ENCODE results near the gene CTIF.
"Not testable (repeated sequence)": the region's sequence is repeated elsewhere in the genome, so short reads cannot be mapped to it uniquely, and the experiment has no call there.

CTIF gene

GRCh38 chr18:48708807-48709206 lies 170.0 kb downstream of the CTIF start:
- DNase-seq (ENCODE audit: low read depth) = no peak

DNA sequence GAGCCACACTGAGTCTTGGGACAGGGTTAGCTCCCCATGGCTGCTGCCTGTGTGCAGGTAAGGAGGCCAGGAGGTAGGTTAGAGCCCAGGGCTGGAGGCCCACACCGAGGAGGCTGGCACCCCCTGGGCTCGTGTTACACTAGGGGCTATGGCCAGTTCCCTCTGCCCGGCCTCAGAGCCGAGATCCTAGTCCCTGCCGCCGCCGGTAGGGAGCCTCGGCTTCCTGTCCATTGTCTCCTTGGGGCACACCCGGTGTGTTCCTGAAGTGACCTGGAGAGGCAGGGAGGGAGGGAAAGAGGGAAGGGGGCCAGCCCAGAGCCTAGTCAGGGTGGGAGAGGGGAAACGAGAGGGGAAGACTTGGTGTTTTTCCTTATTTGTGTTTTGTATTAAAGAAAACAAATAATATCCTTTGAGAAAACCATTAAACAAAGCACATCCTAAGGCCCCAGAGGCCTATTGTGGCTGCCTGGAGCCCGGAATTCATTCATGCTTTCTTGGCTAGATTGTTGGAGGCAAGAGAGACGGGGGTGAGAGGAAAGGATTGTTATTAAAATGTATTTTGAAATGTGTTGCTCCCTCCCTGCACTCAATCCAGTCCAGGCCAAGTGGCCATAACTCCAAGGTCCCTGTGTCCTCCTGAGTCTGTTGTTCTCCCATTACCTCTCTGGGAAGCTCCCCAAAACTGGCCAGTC lies 170.7 kb downstream of the CTIF start:
- no peak for DNase-seq (ENCODE audit: low read depth)

- DNase-seq (ENCODE audit: low read depth) = no peak
Observed at GRCh38 chr18:48711651-48712486, 173.0 kb downstream of the CTIF start.

DNA sequence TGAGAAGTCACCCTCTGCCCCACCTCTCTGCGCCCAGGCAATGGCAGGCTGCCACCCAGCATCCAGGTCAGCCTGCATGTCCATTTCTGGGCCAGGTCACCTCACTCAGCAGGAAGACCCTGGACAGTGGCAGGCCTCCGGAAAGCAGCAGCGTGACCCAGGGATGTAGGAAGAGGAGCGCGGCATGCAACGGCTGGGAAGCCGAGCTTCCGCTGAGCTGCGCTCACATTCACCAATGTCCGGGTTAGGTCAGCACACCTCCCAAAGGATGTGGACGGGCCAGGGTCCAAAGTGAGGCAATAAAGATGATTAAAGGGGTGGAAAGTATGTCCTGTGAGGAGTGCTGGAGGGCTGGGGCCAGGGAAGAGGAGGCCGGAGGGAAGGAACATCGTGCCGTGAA lies 174.5 kb downstream of the CTIF start:
- no peak for DNase-seq (ENCODE audit: low read depth)

DNA sequence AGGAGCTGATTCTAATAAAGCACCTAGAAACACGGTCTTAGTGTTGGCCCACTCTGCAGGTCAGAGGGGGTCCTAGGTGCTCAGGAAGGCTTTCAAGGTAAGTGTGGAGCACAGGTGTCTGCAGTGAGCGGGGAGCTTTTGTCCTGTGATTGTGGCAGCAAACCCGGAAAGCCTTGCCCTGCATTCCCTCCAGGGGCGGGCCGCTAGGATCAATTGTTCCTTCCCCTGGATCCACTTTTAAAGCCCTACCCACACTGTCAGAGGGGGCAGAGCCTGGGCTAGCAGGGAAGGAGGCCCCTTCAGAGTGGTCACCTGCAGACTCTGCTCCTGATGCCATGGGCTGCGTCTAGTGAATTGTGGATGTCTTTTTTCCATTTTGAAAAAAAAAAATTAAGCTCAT lies 176.0 kb downstream of the CTIF start:
- DNase-seq (ENCODE audit: low read depth) = no peak

DNA sequence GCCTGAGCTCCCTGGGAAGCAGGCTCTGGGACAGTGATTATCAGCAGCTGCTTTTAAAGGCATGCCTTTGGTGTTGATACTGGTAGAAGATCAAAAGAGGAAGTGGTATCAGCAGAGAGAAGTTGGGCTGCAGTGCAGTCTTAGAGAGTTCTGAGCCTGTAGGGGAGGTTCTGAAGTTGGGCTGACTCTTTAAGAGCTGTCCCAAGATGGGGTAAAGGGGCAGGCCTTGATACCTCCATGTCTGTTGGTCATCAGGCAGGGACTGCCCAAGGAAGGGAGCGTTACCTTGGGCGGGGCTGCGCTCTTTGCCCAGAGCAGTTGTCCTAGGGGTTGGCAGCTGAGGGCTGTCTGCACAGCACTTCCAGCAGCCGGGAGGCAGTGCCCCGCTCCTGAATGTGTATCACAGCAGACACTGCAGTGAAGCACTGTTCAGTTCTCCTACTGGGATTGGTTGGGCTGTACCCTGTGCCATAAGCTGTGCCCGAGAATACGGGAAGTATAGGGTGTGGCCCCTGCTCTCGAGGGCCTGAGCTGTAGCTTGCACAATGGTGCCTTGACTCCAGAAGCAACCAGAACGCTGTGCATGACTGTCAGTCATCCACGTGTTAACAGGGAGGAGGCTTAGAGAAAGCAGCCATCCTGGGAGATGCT lies 177.0 kb downstream of the CTIF start:
- DNase-seq (ENCODE audit: low read depth) = no peak

GRCh38 chr18:48717227-48717626 lies 178.4 kb downstream of the CTIF start:
- DNase-seq (ENCODE audit: low read depth) = not testable (repeated sequence)

DNA sequence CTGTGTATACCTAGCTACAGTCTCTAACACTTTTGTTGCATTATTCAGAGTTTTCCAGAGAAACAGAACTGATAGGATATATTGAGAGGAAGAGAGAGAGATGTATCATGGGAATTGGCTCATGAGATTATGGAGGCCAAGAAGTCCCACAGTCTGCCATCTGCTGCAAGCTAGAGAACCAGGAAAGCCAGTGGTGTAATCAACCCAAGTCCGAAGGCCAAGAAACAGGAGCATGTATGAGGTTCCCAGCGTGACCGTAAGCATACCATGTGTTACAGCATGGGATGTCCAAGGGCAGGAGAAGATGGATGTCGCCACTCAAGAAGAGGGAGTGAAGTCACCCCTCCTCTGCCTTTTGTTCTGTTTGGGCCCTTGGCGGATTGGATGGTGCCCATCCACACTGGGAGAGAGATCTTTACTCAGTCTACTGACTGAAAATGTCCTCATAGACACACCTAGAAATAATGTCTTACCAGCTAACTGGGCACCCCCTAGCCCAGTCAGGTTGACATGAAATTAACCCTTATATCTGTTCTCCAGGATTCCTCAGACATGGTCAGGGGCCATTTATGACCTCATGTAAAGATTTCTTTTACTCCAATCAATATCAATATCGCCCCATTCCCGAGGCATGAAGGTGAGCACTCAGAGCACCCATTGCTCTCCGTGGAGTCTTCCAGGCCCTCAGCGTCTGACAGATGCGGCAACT lies 179.6 kb downstream of the CTIF start:
- no peak for DNase-seq (ENCODE audit: low read depth)

GRCh38 chr18:48719388-48719787 lies 180.6 kb downstream of the CTIF start:
- DNase-seq (ENCODE audit: low read depth) = no peak

- no peak for DNase-seq (ENCODE audit: low read depth)
Observed at GRCh38 chr18:48719974-48720654, 181.3 kb downstream of the CTIF start.

- no peak for DNase-seq (ENCODE audit: low read depth)
Observed at GRCh38 chr18:48720655-48721025, 181.8 kb downstream of the CTIF start.

DNA sequence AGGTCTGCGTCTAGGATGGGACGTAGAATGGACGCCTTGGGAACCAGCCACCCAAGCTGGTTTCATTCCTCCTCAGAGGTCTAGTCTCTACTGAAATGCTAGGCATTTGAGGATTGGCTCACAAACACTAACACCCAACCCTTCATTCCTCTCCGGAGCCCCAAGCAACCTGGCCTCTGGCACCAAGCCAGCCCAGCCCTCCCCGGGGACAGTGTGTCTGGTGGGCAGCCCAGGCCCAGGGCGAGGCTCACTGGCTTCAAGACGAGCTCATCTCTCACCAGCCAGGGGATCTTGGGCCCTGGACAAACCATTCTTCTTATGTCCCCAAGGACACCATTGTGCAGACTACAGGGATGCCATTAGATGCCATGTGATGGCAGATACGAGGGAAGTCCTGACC lies 182.5 kb downstream of the CTIF start:
- no peak for DNase-seq (ENCODE audit: low read depth)

GRCh38 chr18:48723016-48723415 lies 184.2 kb downstream of the CTIF start:
- no peak for DNase-seq (ENCODE audit: low read depth)

- no peak for DNase-seq (ENCODE audit: low read depth)
Observed at GRCh38 chr18:48723837-48724236, 185.0 kb downstream of the CTIF start.

GRCh38 chr18:48724442-48724841 lies 185.6 kb downstream of the CTIF start:
- DNase-seq (ENCODE audit: low read depth) = no peak

GRCh38 chr18:48724939-48725338 lies 186.1 kb downstream of the CTIF start:
- no peak for DNase-seq (ENCODE audit: low read depth)

GRCh38 chr18:48725562-48725961 lies 186.7 kb downstream of the CTIF start:
- DNase-seq (ENCODE audit: low read depth) = no peak

GRCh38 chr18:48727681-48728080 lies 188.8 kb downstream of the CTIF start:
- DNase-seq (ENCODE audit: low read depth) = no peak

GRCh38 chr18:48728204-48728833 lies 189.5 kb downstream of the CTIF start:
- DNase-seq (ENCODE audit: low read depth) = no peak

DNA sequence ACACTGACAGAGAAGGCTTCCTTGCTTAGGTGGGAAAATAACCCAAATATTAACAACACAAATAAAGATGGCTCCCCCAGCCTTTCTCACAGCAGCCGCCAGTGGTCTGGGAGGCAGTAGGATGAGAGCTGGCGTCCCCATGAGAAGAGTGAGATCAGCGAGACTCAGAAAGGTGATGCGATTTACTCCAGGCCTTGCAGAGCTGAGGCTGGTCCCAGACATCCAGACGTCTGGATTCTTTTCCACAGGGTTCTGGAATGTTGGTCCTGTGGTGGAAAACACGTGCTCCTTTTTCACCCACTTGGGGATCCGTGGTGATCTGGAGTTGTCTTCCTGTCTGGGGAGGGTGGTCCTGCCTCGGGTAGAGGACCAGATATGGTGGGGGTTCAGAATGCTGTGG lies 190.6 kb downstream of the CTIF start:
- no peak for DNase-seq (ENCODE audit: low read depth)

- DNase-seq (ENCODE audit: low read depth) = no peak
Observed at GRCh38 chr18:48730010-48730409, 191.2 kb downstream of the CTIF start.
